HG02938 (cell line): ENCODE measurements around the gene SV2B.

ENCODE experiments used
- ATAC-seq: cut with Tn5 transposase; IDR thresholded peaks from one replicate; pipeline ENCODE4 v1.9.1; 2021; ENCODE audit warnings: mild to moderate bottlenecking, moderate library complexity; ENCODE audit not compliant: unreplicated experiment

SV2B gene

GRCh38 chr15:91101608-91101920 is 1.5 kb downstream of the SV2B start:
- ATAC-seq, result no peak

GRCh38 chr15:91102546-91103330 is 2.7 kb downstream of the SV2B start:
- no peak for ATAC-seq

DNA sequence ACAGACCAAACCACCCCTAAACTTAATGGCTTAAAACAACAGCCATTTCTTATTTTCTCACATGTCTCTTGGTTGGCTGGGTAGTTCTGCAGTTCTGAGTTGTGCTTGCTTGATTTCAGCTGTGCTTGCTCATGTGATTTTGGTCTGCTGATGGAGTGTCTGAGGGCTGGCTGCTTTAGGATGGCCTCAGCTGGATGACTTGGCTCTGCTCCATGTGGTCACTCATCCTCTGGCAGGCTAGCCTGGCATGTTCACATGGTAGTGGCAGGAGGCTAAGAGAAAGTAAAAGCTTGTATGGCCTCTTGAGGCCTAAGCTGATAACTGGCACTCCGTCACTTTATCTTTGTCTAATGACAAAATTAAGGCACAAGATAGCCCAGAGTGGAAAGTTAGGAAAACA is 4.1 kb downstream of the SV2B start:
- ATAC-seq, result no peak

GRCh38 chr15:91108421-91108820 is 8.4 kb downstream of the SV2B start:
- ATAC-seq, result no peak

- no peak for ATAC-seq
These were observed 9.8 kb downstream of the SV2B start for GRCh38 chr15:91109885-91110284.

GRCh38 chr15:91110407-91110806 is 10.3 kb downstream of the SV2B start:
- ATAC-seq, result no peak

DNA sequence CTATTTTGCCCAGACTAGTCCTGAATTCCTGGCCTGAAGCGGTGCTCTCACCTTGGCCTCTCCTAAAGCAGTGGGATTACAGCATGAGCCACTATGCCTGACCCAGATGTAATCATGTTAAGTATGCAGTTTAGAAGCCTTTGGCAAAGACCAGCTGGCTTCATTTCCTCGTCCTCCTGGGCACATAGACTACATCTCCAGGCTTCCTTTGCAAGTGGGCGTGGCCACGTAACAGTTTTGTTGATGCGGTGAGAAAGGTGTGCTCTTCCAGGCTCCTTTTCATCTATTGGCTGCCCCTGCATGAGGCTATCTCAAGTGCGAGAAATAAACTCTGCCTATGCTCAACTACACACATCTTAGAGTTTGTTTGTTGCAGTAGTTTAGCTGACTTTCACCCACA is 13.0 kb downstream of the SV2B start:
- ATAC-seq, result no peak

DNA sequence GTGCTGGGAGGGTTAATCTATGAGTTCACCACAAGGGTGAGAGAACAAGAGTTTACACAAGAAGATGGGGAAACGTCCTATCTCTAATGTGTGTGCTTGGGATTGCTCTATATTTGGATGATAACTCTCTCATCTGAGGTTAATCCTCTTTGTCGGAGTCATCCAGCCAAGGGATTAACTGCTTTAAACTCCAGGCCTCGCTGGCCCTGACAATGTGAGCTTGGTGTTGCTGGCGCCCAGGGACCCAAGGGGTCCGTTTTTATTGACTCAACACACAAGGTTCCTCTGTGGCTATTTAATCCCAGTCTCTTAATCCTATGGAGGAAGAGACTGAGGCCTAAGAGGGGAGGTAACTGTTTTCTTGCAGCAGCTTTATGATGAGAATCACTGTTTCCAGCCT is 14.2 kb downstream of the SV2B start:
- ATAC-seq, result no peak

GRCh38 chr15:91116113-91117067 is 16.3 kb downstream of the SV2B start:
- ATAC-seq, result peak; percentile 89

GRCh38 chr15:91117375-91117774 is 17.3 kb downstream of the SV2B start:
- ATAC-seq, result no peak

- ATAC-seq, result no peak
These were observed 18.9 kb downstream of the SV2B start for GRCh38 chr15:91118817-91119590.

- no peak for ATAC-seq
These were observed 22.2 kb downstream of the SV2B start for GRCh38 chr15:91122296-91122695.

DNA sequence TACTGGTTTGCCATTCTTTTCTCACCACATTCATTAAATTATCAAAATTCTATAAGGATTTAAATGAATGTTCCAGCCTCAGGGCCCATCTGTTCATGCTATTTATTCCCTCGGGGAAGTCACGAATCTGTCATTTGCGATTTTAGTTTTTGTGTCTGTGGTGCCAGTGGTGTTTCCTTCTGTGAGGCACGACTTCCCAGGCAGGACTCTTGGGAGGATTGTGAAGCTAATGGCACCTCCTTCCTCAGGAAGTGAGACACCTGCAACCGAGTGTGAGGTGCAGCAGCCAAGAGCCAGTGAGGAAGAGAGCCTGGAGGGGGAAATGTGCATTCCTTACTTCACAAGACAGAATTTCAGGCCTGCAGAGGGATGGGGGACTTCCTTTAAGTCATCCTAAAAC is 24.1 kb downstream of the SV2B start:
- ATAC-seq, result no peak

- no peak for ATAC-seq
These were observed 25.1 kb downstream of the SV2B start for GRCh38 chr15:91125162-91125561.

GRCh38 chr15:91126080-91126479 is 26.0 kb downstream of the SV2B start:
- no peak for ATAC-seq

DNA sequence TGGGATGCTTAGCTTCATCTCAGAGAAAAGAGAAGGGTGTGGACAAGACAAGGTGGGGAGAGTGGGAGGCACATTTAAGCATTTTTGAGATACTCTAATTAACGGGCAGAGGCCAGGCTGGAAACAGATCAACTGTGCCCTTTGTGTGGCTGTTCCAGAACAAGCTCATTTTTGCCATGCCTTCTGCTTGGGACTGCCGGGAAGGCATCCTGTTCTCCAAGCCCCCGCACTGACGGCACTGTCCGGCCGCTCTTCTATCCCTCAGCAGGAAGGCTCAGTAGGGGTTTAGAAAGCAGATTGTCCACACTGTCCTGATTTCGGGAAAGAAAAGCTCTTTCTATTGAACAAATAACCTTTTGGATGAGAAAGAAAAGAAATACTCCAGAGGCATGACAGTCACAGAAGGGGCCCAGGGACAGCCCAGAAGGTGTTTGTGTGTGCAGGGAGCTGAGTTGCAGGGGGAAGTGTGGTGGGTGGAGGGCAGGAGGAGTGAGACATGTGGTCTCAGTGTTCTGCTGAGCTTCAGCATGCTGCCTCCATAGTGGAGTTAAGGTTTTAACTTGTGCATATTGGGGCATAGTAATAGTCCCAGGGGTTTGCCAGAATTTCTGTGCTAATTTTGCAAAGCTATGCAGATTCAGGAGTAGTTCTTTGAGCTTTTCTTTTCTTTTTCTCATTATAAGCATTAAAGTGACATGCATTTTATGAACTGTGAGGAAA is 27.3 kb downstream of the SV2B start:
- no peak for ATAC-seq

DNA sequence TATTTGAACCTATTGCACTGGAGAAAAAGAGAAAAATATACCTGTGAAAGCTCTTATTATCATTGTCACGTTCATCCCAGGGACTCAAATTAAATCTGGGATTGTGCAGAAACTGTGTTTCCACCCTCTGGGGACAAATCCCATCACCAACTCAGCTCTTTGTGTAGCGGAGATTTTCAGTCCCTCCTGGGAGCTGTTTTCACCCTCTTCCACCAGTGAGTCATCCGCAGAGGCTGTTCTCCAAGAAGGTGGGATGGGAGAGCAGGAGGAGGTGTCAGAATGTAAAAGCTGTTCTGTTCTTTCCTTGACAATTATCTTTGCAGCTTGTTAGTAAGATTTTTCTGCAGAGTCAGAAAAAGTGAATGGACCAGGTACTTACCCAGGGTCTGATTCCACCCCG is 28.0 kb downstream of the SV2B start:
- no peak for ATAC-seq

DNA sequence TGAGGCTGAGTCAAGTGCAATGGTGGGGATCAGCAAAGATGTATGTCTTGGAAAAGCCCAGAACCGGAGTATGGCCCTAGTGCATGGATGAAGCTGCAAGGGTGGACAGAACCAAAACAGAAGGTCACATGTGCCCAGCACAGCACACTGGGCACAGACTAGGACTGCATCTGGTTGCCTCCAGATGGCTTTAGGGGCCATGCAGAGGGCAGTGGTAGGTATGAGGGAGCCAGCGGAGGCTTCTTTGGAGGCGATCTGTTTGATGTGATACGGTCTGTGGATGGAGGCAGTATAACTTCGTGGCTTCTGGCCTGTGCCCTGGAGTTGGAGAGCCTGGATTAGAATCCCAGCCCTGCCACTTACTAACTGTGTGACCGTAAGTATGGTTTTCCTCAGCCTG is 29.4 kb downstream of the SV2B start:
- ATAC-seq, result no peak

- ATAC-seq, result no peak
These were observed 32.0 kb downstream of the SV2B start for GRCh38 chr15:91132079-91132478.

- no peak for ATAC-seq
These were observed 33.5 kb downstream of the SV2B start for GRCh38 chr15:91133511-91133910.
